HepG2 (cell line): ENCODE results near the gene IBA57. TPM values are rescaled to one million over a fixed set of nuclear protein-coding genes. Genes with fewer than 3 reads are reported as not detected.

Experiments
- BRD4 ChIP-seq: sonication (generic); formaldehyde crosslinking; IDR thresholded peaks from 2 replicates; pipeline ENCODE4 v1.4.0; 2020; ENCODE audit warnings: missing genetic modification reagents
- DNMT1 ChIP-seq: sonication (generic); formaldehyde crosslinking; IDR thresholded peaks from 2 replicates; pipeline ENCODE4 v1.5.1; 2020; ENCODE audit warnings: mild to moderate bottlenecking, missing genetic modification reagents
- FOXO4 ChIP-seq: sonication (generic); formaldehyde crosslinking; conservative IDR thresholded peaks from 2 replicates; pipeline ENCODE4 v1.8.1; 2023; ENCODE audit warnings: missing genetic modification reagents
- MAX ChIP-seq: IDR thresholded peaks from 2 replicates; pipeline ENCODE4 v1.6.1; 2012; ENCODE audit warnings: inconsistent platforms
- MED13 ChIP-seq: sonication (generic); formaldehyde crosslinking; IDR thresholded peaks from 2 replicates; pipeline ENCODE4 v1.5.0; 2020; ENCODE audit warnings: missing genetic modification reagents
- MTA3 ChIP-seq: sonication (generic); formaldehyde crosslinking; IDR thresholded peaks from 2 replicates; pipeline ENCODE4 v1.4.0; 2020; ENCODE audit warnings: missing genetic modification reagents
- ZKSCAN8 ChIP-seq: IDR thresholded peaks from 2 replicates; pipeline ENCODE4 v1.6.1; 2016; ENCODE audit warnings: borderline replicate concordance, missing genetic modification reagents, missing compliant biosample characterization
- ZNF280B ChIP-seq: sonication (generic); formaldehyde crosslinking; IDR thresholded peaks from 2 replicates; pipeline ENCODE4 v1.5.0; 2020; ENCODE audit warnings: missing genetic modification reagents, mild to moderate bottlenecking, borderline replicate concordance
- polyA plus RNA-seq, 8 experiments: library from polyadenylated mRNA; depleted of rRNA in 3 of 8; stranded (reverse) in 7 of 8; unstranded in 1 of 8; fragments of >200 nt; fragmentation: Illumina TruSeq in 4 of 8; extraction: Trizol in 4 of 8; gene quantifications; 2 replicates each; pipeline versions ENCODE4 v1.2.1 to v1.2.3, GENCODE V29; 2011 to 2016; ENCODE audit warnings: low read depth in 4 of 8, missing spikeins in 1 of 8, mixed read lengths in 1 of 8; ENCODE audit not compliant: insufficient read depth in 1 of 8
- total RNA-seq, 5 experiments: library from RNA; depleted of rRNA; stranded (reverse); fragments of >200 nt; fragmentation: Illumina TruSeq; extraction: Trizol; gene quantifications; 2 replicates each; pipeline ENCODE4 v1.2.3, GENCODE V29; 2016; ENCODE audit warnings: low read depth in 1 of 5
- TF ChIP-seq, protein P1 (sequence below), 2 experiments: fragments of 450-650 bp in 1 of 2; sonication (generic) in 1 of 2; formaldehyde crosslinking in 1 of 2; IDR thresholded peaks; 2 replicates each; pipeline versions ENCODE4 v1.6.1 to v1.8.0; 2016 to 2022; ENCODE audit warnings: antibody characterized with exemption in 1 of 2, mild to moderate bottlenecking in 1 of 2, missing genetic modification reagents in 1 of 2
- TF ChIP-seq, protein P2 (sequence below): sonication (generic); formaldehyde crosslinking; IDR thresholded peaks from 2 replicates; pipeline ENCODE4 v1.8.0; 2022; ENCODE audit warnings: mild to moderate bottlenecking, missing genetic modification reagents

Gene IBA57
- total and polyA plus RNA-seq, 2 of the 13 experiments (the other 11 are each of a cell fraction or from before 2014, with no cell fraction given): 2.3 to 10.2 TPM

- TF ChIP-seq ZNF280B (CRISPR knock-in tag) (no peak), BRD4 (CRISPR knock-in tag) (no peak), DNMT1 (CRISPR knock-in tag) (no peak; the same call in 1 of the 2 replicates), MTA3 (CRISPR knock-in tag) (no peak), MED13 (CRISPR knock-in tag) (no peak), FOXO4 (no peak), MAX (peak; percentile 51), ZKSCAN8 (no peak)
- TF ChIP-seq, protein P1, sequence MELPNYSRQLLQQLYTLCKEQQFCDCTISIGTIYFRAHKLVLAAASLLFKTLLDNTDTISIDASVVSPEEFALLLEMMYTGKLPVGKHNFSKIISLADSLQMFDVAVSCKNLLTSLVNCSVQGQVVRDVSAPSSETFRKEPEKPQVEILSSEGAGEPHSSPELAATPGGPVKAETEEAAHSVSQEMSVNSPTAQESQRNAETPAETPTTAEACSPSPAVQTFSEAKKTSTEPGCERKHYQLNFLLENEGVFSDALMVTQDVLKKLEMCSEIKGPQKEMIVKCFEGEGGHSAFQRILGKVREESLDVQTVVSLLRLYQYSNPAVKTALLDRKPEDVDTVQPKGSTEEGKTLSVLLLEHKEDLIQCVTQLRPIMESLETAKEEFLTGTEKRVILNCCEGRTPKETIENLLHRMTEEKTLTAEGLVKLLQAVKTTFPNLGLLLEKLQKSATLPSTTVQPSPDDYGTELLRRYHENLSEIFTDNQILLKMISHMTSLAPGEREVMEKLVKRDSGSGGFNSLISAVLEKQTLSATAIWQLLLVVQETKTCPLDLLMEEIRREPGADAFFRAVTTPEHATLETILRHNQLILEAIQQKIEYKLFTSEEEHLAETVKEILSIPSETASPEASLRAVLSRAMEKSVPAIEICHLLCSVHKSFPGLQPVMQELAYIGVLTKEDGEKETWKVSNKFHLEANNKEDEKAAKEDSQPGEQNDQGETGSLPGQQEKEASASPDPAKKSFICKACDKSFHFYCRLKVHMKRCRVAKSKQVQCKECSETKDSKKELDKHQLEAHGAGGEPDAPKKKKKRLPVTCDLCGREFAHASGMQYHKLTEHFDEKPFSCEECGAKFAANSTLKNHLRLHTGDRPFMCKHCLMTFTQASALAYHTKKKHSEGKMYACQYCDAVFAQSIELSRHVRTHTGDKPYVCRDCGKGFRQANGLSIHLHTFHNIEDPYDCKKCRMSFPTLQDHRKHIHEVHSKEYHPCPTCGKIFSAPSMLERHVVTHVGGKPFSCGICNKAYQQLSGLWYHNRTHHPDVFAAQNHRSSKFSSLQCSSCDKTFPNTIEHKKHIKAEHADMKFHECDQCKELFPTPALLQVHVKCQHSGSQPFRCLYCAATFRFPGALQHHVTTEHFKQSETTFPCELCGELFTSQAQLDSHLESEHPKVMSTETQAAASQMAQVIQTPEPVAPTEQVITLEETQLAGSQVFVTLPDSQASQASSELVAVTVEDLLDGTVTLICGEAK (IDR thresholded peaks at IDR 0.05): no peak
- TF ChIP-seq, protein P1 (CRISPR knock-in tag; IDR thresholded peaks at IDR 0.05): no peak; the same call in 1 of the 2 replicates
- TF ChIP-seq, protein P2, sequence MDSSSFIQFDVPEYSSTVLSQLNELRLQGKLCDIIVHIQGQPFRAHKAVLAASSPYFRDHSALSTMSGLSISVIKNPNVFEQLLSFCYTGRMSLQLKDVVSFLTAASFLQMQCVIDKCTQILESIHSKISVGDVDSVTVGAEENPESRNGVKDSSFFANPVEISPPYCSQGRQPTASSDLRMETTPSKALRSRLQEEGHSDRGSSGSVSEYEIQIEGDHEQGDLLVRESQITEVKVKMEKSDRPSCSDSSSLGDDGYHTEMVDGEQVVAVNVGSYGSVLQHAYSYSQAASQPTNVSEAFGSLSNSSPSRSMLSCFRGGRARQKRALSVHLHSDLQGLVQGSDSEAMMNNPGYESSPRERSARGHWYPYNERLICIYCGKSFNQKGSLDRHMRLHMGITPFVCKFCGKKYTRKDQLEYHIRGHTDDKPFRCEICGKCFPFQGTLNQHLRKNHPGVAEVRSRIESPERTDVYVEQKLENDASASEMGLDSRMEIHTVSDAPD: no peak
These were observed at the start of gene IBA57 (continued) for GRCh38 chr1:228165372-228166169.
